Panc1 (cell line): ENCODE data around the gene CAVIN3. TPM values are rescaled to one million over a fixed set of nuclear protein-coding genes. Genes with fewer than 3 reads are reported as not detected.
A peak's percentile ranks its signal among the peaks of the same experiment; 100 is the strongest.

Source experiments
- ATAC-seq: fragments of 200-7000 bp; cut with Tn5 transposase; 2 replicates; pipeline ENCODE4 v1.9.1; 2020; ENCODE audit warnings: mild to moderate bottlenecking, moderate library complexity
- BruUV-seq: library from RNA; stranded (reverse); fragments of 400-500 nt; replicated peaks from 2 replicates; lab custom pipeline; 2021; lab: Mats Ljungman, UMichigan
- CTCF ChIA-PET: fragments of 300-600 bp; sonication (Branson Sonifier 250); formaldehyde crosslinking; loops from one replicate; lab custom pipeline; 2022; ENCODE audit warnings: antibody characterized with exemption; lab: Charles Lee
- POLR2A ChIA-PET: fragments of 300-600 bp; sonication (Branson Sonifier 250); formaldehyde crosslinking; loops from one replicate; lab custom pipeline; 2022; ENCODE audit warnings: antibody characterized with exemption; lab: Charles Lee
- DNase-seq: peaks from one replicate; pipeline ENCODE4 v3.0.0-alpha.2; 2010; ENCODE audit warnings: low read depth, low spot score
- H3K27ac ChIP-seq: 2 replicates; pipeline ENCODE4 v1.5.1; 2011; ENCODE audit warnings: mild to moderate bottlenecking, low read length, inconsistent platforms
- H3K27me3 ChIP-seq: fragments of 200-500 bp; sonication (Bioruptor generic); 2 replicates; pipeline ENCODE4 v1.6.0; 2014; ENCODE audit warnings: low read length, inconsistent platforms; ENCODE audit not compliant: control insufficient read depth, insufficient read depth
- H3K36me3 ChIP-seq: fragments of 200-500 bp; sonication (Bioruptor generic); 2 replicates; pipeline ENCODE4 v1.5.1; 2014; ENCODE audit warnings: inconsistent platforms, mild to moderate bottlenecking, low read length, moderate library complexity; ENCODE audit not compliant: control insufficient read depth, insufficient read depth
- H3K4me1 ChIP-seq: 2 replicates; pipeline ENCODE4 v1.5.1; 2011; ENCODE audit warnings: inconsistent platforms, mild to moderate bottlenecking, low read length, moderate library complexity; ENCODE audit not compliant: control insufficient read depth, insufficient read depth
- H3K4me3 ChIP-seq, 2 experiments: 2 replicates each; pipeline ENCODE4 v1.5.1; 2011 to 2012; ENCODE audit warnings: low read depth in 2 of 2, low read length in 2 of 2, mild to moderate bottlenecking in 2 of 2, inconsistent platforms in 1 of 2, moderate library complexity in 1 of 2
- H3K9me3 ChIP-seq: fragments of 200-500 bp; sonication (Bioruptor generic); 2 replicates; pipeline ENCODE4 v1.5.1; 2014; ENCODE audit warnings: low read depth, mild to moderate bottlenecking, inconsistent platforms, low read length, moderate library complexity; ENCODE audit not compliant: control insufficient read depth, insufficient read depth
- CTCF ChIP-seq: fragments of 450-650 bp; IDR thresholded peaks from 2 replicates; pipeline ENCODE4 v1.5.1; 2017; ENCODE audit warnings: mild to moderate bottlenecking
- POLR2AphosphoS5 ChIP-seq: IDR thresholded peaks from 2 replicates; pipeline ENCODE4 v1.6.1; 2012; ENCODE audit warnings: mild to moderate bottlenecking, low read depth, low read length, moderate library complexity
- SIN3A ChIP-seq: IDR thresholded peaks from 2 replicates; pipeline ENCODE4 v1.6.1; 2012; ENCODE audit warnings: low read depth, mild to moderate bottlenecking, low read length, moderate library complexity, borderline replicate concordance; ENCODE audit not compliant: insufficient read depth
- TCF7L2 ChIP-seq: IDR thresholded peaks from 2 replicates; pipeline ENCODE4 v1.6.1; 2011; ENCODE audit warnings: mild to moderate bottlenecking, low read depth, low read length, inconsistent platforms
- in situ Hi-C: cut with HindIII; loops from 2 replicates; pipeline ENCODE4 v1.10.0; 2016; ENCODE audit warnings: low sequenced_read_pairs, low pct_unique_long_range_greater_than_20kb
- intact Hi-C: fragments of 100-400 bp; cut with micrococcal nuclease; formaldehyde crosslinking; loops from one replicate; pipeline ENCODE4 v1.10.0; 2022; ENCODE audit not compliant: unreplicated experiment
- total RNA-seq: library from RNA; stranded (reverse); gene quantifications from one replicate; pipeline ENCODE4 v1.2.1, GENCODE V29; 2021; ENCODE audit not compliant: unreplicated experiment

CAVIN3 gene
- total RNA-seq, 1 experiment from 2014 or later: 31.1 TPM

- Histone ChIP-seq H3K4me3 (no peak overlapping the region), H3K4me1 (peaks cover 15% of the 10 kb centered on the region), H3K27ac (no peak overlapping the region), H3K27me3 (no peaks in the 10 kb centered on the region), H3K36me3 (no peaks in the 10 kb centered on the region), H3K9me3 (no peaks in the 10 kb centered on the region)
- ChIA-PET POLR2A (no interaction called here), CTCF (no interaction called here)
- no TSS peak for BruUV-seq
- DNase-seq: no peak
- TF ChIP-seq SIN3A (no peak), CTCF (0 out of 2 replicates have a peak, but pooled peaks have one; percentile 20)
- in situ Hi-C loops: no loop called here
- intact Hi-C loops: no loop called here
- no peak for ATAC-seq
Observed at GRCh38 chr11:6323291-6323905, 3.1 kb upstream of the CAVIN3 start.

- intact Hi-C loops: no loop called here
- no peak for ATAC-seq
- POLR2A ChIA-PET: interaction anchor here (0.5 kb wide), 1 partner anchor 13 kb away, joined by 7 read pairs; no protein-coding TSS in a partner anchor
- H3K4me1 ChIP-seq: peaks cover 15% of the 10 kb centered on the region
- H3K27ac ChIP-seq: peak overlapping the region; percentile 88
- H3K27me3 ChIP-seq: no peaks in the 10 kb centered on the region
- no peaks in the 10 kb centered on the region for H3K36me3 ChIP-seq
- in situ Hi-C loops: no loop called here
- BruUV-seq: no TSS peak
- DNase-seq: peak; percentile 71
- CTCF ChIA-PET: interaction anchor here (0.7 to 0.9 kb wide), 3 partner anchors 13 to 31 kb away, joined by 3 to 4 read pairs (median 4); no protein-coding TSS in a partner anchor
- H3K4me3 ChIP-seq: peak overlapping the region in 1 of 2 experiments; percentile 85; a peak in 2 of 4 replicates
- no peak for TF ChIP-seq TCF7L2
- peak; percentile 7; the same call in 1 of the 2 replicates for TF ChIP-seq CTCF
- no peaks in the 10 kb centered on the region for H3K9me3 ChIP-seq
Observed at GRCh38 chr11:6321961-6322362, 1.7 kb upstream of the CAVIN3 start.

DNA sequence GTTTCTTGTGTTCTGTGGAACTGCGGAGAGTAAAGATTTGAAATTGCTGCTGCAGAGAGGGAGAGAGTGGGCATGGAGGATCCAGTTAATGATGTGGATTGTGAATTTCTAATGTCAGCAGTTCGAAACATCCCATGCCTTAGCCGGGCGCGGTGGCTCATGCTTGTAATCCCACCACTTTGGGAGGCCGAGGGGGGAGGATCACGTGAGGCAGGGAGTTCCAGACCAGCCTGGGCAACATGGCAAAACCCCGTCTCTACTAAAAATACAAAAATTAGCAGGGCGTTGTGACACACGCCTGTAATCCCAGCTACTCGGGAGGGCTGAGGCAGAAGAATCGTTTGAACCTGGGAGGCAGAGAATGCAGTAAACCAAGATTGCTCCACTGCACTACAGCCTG, 1.1 kb upstream of the CAVIN3 start:
- H3K4me3 ChIP-seq: peak overlapping the region; percentile 50 to 85
- ChIA-PET POLR2A (interaction anchor here (0.7 kb wide), 1 partner anchor 233 kb away, joined by 4 read pairs; no protein-coding TSS in a partner anchor), CTCF (interaction anchor here (0.5 to 0.9 kb wide), 3 partner anchors 19 to 32 kb away, joined by 3 read pairs; no protein-coding TSS in a partner anchor)
- intact Hi-C loops: no loop called here
- ATAC-seq (no peak), DNase-seq (no peak)
- H3K9me3 ChIP-seq: no peaks in the 10 kb centered on the region
- peak overlapping the region; percentile 88 for H3K27ac ChIP-seq
- no peak for TF ChIP-seq SIN3A
- no peak for TF ChIP-seq POLR2AphosphoS5
- peaks cover 15% of the 10 kb centered on the region for H3K4me1 ChIP-seq
- in situ Hi-C loops: no loop called here
- no peaks in the 10 kb centered on the region for H3K36me3 ChIP-seq
- no peaks in the 10 kb centered on the region for H3K27me3 ChIP-seq
- no TSS peak for BruUV-seq
